ENCODE measurements around the gene RNF38. TPM values are rescaled to one million over a fixed set of nuclear protein-coding genes. Genes with fewer than 3 reads are reported as not detected.
A peak's percentile ranks its signal among the peaks of the same experiment; 100 is the strongest.

Gene RNF38
- total RNA-seq, 1 experiment from 2014 or later, result 60.2 TPM

GRCh38 chr9:36437790-36438189 lies 37.7 kb upstream of the RNF38 start:
- no peaks in the 10 kb centered on the region for H3K9me3 Mint-ChIP-seq
- H2BK12ac ChIP-seq (ENCODE audit: insufficient read length, low read depth, low read length), result no peak overlapping the region
- H2BK15ac ChIP-seq (ENCODE audit: low read depth, low read length), result no peak overlapping the region
- peaks cover 5% of the 10 kb centered on the region; the same call in 1 of the 2 replicates for H3K79me2 ChIP-seq (ENCODE audit: insufficient read depth, low read length)
- H3K18ac ChIP-seq (ENCODE audit: insufficient read length, low read depth, low read length), result no peak overlapping the region
- TF ChIP-seq CTCF (conservative IDR thresholded peaks at IDR 0.05), result no peak
- H3K27me3 Mint-ChIP-seq (ENCODE audit: low read depth), result no peaks in the 10 kb centered on the region
- no peak overlapping the region for H4K8ac ChIP-seq (replicated peaks; ENCODE audit: insufficient read length, low read depth, low read length)
- no peak overlapping the region for H2AFZ ChIP-seq (ENCODE audit: low read length)
- no peak overlapping the region for H3K14ac ChIP-seq (ENCODE audit: insufficient read depth, low read length)
- H3K4me1 ChIP-seq (ENCODE audit: insufficient read depth, low read length), result peaks cover 2% of the 10 kb centered on the region; the same call in 1 of the 2 replicates
- H3K4me2 ChIP-seq (ENCODE audit: insufficient read depth, insufficient read length, low read length), result no peak overlapping the region
- DNase-seq, result no peak
- 0 out of 7 replicates have a peak, but pooled peaks cover 0 to 4% (median 2%) of the 10 kb centered on the region in 3 experiments for H3K36me3 Mint-ChIP-seq (ENCODE audit: insufficient read depth in 1 of 3, low read depth in 3 of 3)
- H3K9me3 ChIP-seq (ENCODE audit: control insufficient read depth, low read depth, low read length), result no peaks in the 10 kb centered on the region
- peaks cover 13% of the 10 kb centered on the region for H3K79me1 ChIP-seq (ENCODE audit: insufficient read depth, low read depth, low read length, poor library complexity, severe bottlenecking)
- H3K4ac ChIP-seq (ENCODE audit: low read depth, low read length), result no peak overlapping the region
- H3K9ac ChIP-seq (ENCODE audit: extremely low read depth, insufficient read length, low read length), result no peak overlapping the region
- H4K5ac ChIP-seq (ENCODE audit: insufficient read length, low read depth, low read length), result no peak overlapping the region
- no peak overlapping the region for H2BK20ac ChIP-seq (ENCODE audit: low read depth, low read length, poor library complexity, severe bottlenecking)
- peaks cover 36 to 50% of the 10 kb centered on the region in 2 experiments for H3K4me1 Mint-ChIP-seq
- H3K27ac Mint-ChIP-seq, result peak overlapping the region in 2 of 3 experiments; percentile 81 to 86; a peak in 2 of 7 replicates
- H3K56ac ChIP-seq (ENCODE audit: insufficient read length, low read depth, low read length), result no peak overlapping the region
- H3K23ac ChIP-seq (ENCODE audit: insufficient read length, low read depth, low read length), result no peak overlapping the region
- no peak overlapping the region for H2BK5ac ChIP-seq (ENCODE audit: insufficient read length, low read length)
- no CpG with 5 or more reads among the region's 3 CpGs for WGBS (ENCODE audit: extremely low coverage, insufficient read length, low lambda C conversion rate)
- no peak overlapping the region for H2AK5ac ChIP-seq (ENCODE audit: insufficient read length, low read length)
- H3K4me3 Mint-ChIP-seq, result no peak overlapping the region
- H3K27ac ChIP-seq (ENCODE audit: insufficient read length, low read depth, low read length), result no peak overlapping the region
- no peaks in the 10 kb centered on the region for H3K23me2 ChIP-seq (ENCODE audit: insufficient read length, low read depth, low read length, poor library complexity, severe bottlenecking)
- H4K20me1 ChIP-seq (ENCODE audit: control insufficient read depth, insufficient read depth, insufficient read length), result no peaks in the 10 kb centered on the region
- no peaks in the 10 kb centered on the region for H3K27me3 ChIP-seq (ENCODE audit: insufficient read depth, low read length)
- H3T11ph ChIP-seq (ENCODE audit: low read length), result no peak overlapping the region
- H2BK120ac ChIP-seq (ENCODE audit: low read depth, low read length, poor library complexity, severe bottlenecking), result no peak overlapping the region
- no peak overlapping the region for H4K91ac ChIP-seq (ENCODE audit: insufficient read length, low read depth, low read length)
